NCI-H748 (cell line): Measurements from ENCODE around the gene OR10A3.
"Not testable (repeated sequence)": the region's sequence is repeated elsewhere in the genome, so short reads cannot be mapped to it uniquely, and the experiment has no call there.

Experiments
- DNase-seq: peaks from one replicate; lab custom pipeline; 2025; ENCODE audit not compliant: unreplicated experiment; lab: John Stamatoyannopoulos, UW

OR10A3 gene, protein sequence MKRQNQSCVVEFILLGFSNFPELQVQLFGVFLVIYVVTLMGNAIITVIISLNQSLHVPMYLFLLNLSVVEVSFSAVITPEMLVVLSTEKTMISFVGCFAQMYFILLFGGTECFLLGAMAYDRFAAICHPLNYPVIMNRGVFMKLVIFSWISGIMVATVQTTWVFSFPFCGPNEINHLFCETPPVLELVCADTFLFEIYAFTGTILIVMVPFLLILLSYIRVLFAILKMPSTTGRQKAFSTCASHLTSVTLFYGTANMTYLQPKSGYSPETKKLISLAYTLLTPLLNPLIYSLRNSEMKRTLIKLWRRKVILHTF

DNA sequence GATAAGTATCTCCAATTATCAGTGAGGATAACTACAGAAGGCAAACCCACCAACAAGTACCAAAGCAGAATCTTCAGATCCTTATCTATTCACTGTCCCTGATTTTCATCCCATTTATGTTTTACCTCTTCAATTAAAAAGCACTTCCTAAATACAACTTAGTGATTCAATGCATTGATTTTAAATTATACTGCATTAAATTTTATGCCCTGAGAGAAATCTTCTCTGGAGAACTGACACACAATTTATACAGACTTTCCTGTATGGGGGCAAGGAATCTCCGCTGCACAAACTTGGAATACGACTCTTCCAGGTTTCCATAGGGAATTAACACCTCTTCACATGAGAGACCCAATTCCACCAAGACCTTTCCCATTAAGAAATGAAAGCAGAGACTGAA, at the start of gene OR10A3:
Gene OR10A3 (minus strand): TSS at position 101 of the 400 bp plus-strand sequence. CDS start 2,188 bp downstream, outside the sequence.
- DNase-seq, result no peak

DNA sequence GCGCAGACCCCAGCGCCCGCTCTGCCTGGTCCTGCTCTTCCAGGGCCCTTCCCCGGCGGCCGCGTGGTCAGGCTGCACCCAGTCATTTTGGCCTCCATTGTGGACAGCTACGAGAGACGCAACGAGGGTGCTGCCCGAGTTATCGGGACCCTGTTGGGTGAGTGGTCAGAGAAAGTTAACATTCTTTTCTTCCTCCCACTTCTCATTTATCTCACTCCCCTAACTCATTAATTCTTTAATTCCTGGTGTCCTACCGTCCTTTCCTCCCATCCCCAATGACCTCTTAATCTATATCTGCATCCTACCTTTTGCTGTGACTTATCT, 46.0 kb upstream of the OR10A3 start:
- DNase-seq, result not testable (repeated sequence)

DNA sequence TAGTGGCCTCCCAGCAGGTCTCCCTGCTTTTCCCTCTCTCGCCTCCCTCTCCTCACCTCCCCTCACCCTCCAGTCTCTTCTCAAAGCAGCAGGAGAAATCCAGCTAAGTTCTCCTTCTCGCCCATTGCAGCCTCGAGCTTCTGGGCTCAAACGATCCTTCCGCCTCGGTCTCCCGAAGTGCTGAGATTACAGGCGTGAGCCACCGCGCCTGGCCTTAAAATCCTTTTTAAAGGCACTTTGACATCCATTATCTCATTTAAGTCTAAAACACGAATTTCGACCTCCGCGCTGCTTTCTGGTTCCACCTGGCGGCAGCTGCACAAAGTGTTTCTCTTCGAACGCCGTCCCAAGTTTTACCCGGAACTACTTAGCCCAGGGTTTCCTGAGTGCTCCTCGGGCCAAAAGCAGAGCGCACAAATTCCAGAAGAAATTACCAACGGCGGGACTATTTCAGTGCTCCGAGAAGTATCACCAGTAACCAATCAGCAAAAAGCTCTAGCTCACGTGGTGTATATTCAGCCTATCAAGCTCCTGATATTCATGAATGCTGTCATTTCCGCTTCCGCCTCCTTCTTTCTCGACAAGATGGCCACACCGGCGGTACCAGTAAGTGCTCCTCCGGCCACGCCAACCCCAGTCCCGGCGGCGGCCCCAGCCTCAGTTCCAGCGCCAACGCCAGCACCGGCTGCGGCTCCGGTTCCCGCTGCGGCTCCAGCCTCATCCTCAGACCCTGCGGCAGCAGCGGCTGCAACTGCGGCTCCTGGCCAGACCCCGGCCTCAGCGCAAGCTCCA, 45.5 kb upstream of the OR10A3 start, which contains the start of gene EIF3F:
Gene EIF3F (plus strand): TSS at position 570 of the 792 bp plus-strand sequence. CDS start 16 bp downstream, at position 586.
- DNase-seq, result peak; percentile 99

DNA sequence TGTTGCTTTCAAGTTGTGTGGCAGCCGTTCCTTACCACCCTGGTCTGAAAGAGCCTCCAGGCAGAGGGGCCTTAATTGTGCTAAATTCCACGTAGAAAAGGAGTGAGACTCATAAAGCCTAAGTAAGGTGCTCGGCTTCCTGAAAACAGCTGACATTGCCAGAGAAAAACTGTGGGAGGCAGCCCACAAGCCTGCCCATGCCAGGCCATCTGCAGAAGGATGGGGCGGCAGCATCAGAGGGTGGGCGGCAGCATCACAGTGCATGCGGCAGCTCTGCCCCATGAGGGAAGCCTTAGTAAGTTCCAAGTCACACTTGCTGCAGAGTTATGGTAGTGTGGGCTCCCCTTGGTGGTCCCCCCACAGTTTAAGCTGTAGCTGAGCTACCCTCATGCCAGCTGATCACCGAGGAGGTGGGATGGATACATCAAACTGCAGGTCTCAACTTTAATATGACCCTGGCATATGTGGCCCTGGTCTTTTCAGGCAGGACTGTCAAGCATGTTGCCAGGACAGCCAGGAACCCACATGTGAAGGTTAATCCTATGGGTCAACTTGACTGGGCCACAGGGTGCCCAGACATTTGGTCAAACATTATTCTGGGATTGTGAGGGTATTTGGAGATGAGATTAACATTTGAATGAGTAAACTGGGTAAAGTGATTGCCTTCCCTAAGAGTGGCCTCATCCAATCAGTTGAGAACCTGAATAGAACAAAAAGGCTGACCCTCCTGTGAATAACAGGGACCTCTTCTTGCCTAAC, 42.5 kb upstream of the OR10A3 start:
- DNase-seq, result no peak

DNA sequence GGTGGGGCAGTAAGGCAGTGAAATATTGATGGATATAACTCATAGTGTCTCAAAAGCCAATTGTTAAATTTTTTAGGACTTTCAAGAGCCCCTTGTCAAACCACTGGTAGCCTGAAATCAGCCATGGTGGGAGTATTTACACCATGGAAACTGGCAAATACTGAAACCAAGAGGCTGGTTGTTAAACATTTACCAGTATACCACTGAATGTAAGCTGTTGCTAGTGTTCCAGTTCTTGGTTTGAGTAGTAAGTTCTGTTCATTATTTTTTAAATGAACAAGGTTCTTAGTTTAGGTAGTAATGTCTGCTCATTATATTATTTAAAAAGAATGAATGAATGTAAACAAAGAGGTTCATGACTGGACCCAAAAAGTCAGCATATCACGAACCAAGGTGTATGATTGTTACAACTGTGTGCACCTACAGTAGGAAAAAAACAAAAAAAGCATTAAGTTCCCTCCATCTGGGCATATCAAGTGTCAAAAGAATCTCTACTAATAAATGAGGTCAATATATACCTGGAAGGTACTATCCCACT, 41.1 kb upstream of the OR10A3 start:
- DNase-seq, result no peak

DNA sequence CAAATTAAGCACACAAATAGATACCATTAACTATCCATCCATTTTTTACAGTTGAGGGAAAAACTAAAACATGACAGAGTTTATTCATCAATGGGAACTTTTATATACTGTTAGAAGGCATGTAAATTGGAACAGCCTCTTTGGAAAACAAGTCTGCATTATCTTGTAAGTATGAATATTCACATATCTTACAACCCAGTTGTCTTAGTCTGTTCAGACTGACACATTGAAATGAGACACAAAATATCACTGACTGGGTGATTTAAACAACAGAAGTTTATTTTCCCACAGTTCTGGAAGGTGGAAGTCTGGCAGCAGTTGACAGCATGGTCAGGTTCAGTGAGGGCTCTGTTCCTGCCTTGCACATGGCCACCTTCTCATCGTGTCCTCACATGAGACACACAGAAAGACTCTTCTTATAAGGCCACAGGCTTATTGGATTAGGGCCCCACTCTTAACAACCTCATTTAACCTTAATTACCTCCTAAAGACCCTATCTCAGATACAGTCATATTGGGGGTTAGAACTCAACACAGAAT, 40.2 kb upstream of the OR10A3 start:
- no peak for DNase-seq

DNA sequence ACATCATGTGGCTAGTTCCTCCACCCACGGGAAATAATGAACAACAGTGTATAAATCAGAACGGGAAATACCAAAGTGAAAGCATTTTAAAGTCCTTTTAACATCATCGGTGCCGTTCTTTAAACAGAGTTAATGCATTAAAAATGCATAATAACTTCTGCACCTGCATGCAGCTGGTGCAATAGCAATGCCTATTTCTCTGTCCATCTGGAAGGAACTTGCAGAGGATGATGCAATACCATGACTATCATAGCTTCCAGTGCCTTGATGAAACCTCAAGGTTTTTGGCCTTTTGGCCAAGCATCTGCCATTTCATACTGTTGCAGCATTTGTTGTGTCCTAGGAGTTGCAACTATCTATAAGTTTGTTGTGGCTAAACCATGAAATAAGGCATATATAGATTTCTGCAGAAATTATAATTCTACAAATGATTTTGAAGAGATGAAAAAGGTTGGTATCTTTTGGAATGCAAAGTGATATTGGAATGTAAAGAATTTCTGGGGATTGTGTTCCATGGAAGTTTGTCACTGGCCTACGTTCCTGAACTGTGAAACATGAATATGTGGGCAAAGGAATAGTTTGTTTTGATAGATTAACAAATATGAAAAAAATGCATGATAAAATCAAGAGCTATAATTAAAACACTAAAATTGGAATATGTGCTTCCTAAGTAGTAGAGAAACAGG, 35.9 kb upstream of the OR10A3 start:
- DNase-seq, result no peak

DNA sequence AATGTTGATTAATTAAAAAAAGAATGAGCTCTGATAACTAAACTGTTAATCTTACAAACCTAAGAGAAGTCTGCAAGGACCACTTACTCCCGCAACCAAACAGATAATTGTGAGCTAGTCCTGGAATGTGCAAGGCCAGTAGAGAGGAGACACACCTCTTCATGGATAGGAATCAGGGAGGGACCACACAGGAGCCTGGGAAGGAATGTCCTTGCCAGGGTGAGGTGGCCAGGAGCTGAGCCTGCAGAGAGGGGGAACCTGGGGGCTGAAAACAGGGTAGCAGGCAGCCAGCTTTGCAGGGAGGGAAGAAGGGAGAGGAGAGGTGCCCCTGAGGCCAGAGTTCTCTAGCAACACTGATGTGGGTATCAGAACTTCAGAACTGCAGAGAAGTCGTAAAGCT, 33.2 kb upstream of the OR10A3 start:
- no peak for DNase-seq

DNA sequence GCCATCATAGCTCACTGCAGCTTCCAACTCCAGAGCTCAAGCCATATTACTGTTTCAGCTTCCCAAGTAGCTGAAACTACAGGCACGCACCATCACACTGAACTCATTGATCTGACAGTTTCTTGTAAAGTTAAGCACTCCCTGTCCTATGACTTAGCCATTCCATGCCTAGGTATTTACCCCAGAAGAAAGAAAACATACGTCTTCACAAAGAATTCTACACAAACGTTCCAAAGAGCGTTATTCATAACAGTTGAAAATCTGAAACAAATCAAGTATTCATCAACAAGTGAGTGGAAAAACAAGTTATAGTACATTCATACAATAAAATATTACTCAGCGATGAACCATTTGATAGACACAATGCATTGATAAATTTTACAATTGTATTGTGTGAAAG, 31.5 kb upstream of the OR10A3 start:
- no peak for DNase-seq

DNA sequence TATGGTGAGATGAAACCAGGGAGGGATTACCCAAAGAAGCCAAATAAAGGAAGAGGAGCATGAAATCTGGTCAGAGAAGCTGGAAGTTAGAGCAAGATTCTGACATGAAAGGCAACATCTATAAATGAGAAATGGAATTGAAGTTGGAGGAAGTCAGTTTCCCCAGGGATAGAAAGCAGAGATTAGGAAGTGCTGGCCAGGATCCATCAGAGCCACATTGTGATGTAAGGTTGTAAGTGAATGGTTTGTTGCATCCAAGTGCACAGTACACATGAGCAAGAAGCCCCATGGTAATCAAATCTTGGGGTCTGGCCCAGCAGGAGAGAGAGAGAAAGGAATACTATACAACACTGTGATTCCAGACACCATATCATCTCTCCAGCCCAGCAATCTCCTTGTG, 30.3 kb upstream of the OR10A3 start:
- DNase-seq, result no peak

DNA sequence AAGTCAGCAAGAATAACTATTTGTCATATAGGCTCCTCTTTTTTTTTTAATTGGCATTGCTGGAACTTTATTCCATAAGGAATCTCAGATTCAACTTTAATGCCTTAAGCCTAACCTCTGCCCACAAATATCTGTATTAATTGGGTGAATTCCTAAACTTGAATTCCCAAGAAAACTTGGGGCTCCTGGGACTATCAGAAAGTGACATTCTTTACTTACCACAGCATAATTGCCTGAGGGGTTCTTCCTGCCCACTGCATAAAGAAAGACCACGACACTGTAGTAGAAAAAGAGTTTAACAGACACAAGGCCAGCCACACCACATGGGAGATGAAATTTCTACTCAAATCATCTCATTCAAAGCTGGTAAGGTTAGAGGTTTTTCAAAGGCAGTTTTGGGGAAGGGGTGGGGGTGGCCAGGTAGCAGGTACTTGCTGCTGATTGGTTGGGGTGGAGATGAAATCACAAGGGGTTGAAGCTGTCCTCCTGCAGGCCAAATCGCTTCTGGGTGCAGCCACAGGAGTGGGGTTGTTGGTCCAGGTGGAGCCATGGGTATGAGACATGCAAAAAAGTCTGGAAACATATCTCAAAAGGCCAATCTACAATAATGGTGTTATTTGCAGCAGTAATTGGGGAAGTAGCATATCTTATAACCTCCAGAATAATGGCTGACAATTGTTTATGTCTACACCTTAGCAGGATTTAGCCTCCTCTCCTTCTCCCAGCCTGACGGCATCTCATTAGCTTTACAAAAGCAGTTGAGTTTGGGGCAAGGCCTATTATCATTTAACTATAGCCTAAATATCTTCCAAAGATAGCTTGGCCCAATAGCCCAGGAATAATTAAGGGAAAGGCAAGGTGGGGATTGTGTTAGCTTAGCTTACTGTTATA, 28.5 kb upstream of the OR10A3 start:
- no peak for DNase-seq

DNA sequence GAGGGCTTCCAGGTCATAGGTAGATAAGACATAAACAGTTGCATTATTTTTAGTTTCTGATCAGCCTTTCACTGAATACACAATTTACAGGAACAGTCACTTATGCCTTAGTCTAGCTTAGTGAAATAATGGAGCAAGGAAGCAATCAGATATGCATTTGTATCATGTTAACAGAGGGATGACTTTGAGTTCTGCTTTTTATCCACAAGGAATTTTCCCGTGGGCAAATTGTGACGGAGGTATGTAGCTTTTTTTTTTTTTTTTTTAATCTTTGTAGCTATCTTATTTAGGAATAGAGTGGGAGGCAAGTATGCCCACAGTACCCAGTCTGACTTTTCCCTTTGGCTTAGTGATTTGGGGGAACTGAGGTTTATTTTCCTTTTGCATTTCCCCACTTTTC, 27.2 kb upstream of the OR10A3 start:
- DNase-seq, result no peak

DNA sequence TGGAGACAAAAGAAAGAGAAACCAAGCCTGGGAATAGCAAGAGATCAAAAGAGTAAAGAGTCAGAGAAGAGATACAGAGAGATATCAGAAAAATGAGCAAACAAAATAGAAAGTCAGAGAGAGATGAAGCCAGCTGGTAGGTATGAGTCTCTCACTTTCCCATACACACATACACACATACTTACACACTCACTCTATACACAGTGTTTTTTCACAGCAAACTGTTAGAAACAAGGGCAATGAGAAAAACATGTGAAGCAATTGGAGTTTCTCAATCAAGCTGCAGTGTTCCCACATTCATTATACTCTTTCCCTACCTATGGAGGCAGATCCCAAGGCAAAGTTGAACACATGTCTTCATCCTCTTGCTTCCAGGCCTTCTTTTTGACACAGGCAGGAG, 26.3 kb upstream of the OR10A3 start:
- DNase-seq, result no peak

DNA sequence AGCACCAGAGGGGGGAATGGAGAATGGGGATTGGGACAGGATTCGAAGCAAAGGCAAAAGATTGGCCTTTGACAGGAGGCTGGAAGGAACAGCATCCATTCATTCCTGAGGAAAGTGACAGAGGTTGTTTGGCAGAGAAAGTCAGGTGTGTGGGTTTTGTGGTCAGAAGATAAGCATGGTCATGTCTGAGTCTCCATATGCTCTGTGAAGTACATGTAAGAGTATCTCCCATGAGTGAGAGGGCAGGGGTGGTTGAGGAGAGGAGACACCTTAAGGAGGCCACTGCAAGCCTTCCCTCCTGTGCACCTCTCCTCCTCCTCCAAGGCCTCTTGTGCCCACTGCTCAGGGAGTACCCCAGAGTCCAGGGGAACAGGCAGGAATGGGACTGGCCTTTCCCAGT, 25.6 kb upstream of the OR10A3 start:
- DNase-seq, result no peak

DNA sequence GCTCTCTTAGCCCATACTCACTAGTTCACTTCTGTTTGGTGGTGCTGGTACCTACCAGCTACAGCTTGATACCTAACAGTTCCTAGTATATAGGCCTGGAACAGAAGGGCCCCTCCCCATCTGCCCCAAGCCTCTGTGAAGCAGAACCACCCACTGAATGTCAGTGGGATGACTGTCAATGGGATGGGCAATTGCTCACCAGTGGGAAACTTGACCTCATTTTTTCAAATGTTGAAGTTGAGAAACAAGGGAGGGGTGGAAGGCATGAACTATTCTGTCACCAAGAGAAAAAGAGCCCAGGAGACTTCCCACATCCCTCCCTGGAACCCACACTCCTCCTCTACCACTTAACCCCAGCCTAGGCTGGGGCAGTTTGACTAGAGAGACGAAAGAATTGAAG, 23.9 kb upstream of the OR10A3 start, which contains the start of gene NLRP10:
Gene NLRP10 (minus strand): TSS at position 62 of the 400 bp plus-strand sequence. CDS start 1,952 bp downstream, outside the sequence.
- DNase-seq, result no peak

DNA sequence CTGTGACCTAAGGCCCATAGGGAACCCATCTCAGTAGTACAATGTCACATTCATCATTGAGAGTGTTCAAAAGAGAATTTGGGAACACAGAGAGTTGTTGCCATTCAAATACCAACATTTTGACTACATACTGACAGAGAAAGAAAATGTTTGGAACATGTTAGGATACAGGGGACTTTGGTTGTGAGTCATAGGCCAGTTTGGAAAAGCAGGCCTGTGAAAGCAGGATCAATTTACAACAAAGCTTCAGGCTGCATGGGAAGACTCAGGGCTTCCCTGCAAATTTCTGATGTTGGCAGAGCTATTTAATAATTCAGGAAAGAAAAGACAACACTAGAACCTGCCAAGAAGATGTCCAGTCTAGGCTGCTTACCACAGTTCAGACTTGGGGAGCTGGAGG, 23.4 kb upstream of the OR10A3 start:
- no peak for DNase-seq

DNA sequence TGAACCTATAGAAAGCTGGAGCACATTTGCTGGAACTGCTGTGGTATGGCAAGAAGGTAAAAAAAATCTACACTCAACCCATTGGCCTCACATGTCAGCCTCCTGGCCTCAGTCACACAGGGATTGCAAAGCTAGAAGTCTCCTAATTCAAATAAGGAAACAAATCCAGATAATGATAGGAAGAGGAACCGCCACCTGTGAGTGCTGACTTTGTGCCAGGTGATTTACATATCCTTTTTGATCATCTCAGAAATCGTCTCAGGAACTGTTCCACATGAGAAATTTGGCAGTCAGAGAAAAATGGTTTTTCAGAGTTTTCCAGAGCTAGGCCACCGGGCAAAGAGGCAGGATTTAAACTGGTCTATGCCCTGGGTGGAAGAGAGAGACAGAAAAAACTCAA, 22.8 kb upstream of the OR10A3 start:
- DNase-seq, result no peak

DNA sequence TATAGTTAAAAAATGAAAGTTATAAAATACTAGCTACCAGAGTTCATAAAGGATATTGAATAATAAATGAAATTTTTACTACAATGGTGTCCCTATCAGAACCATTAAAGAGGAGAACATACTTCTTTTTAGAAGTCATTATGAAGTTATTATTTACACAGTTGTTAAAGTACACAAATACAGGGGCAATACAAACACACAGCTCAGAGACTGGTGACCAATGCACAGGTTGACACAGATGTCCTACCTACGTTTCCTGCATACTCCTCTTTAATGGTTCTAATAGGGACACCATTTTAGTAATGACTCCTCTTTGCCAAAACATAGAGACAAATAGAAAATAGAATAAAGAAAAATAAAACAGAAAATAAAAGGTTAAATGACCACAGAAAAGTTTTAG, 13.7 kb upstream of the OR10A3 start:
- no peak for DNase-seq

DNA sequence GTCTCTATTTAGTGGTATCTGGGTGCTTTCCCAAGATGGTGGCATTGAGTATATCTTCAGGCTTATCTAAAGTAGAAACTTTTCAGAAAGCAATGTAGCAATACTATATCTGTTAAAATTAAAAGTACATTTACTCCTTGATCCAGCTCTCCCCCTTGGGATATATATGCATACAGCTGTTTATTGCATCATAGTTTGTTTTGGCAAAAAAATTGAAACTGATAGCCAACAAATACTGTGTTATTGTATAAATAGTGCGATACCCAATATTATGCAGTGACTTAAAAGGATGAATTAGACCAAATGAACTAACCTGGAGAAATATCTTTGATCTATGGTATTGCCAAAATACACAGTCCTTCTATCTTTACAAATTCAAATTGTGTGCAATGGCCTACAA, 8.4 kb upstream of the OR10A3 start:
- DNase-seq, result no peak

DNA sequence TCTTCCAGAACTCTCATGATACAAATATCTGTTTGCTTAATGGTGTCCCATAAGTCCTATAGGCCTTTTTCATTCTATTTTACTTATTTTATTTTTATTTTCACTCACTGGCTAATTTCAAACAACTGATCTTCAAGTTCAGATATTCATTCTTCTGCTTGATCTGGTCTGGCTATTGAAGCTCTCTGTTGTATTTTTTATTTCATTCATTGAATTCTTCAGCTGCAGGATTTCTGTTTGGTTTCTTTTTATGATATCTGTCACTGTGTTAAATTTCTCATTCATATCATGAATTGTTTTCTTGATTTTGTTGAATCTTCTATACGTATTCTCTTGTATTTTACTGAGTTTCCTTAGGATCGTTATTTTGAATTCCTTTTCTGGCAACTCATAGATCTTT, 2.6 kb upstream of the OR10A3 start:
- DNase-seq, result no peak
